HFF-Myc (cell line): ENCODE data around the gene RFLNA.

Experiments
- DNase-seq: peaks from one replicate; pipeline ENCODE4 v3.0.0-alpha.2; 2011; ENCODE audit warnings: low read depth; ENCODE audit errors: extremely low read depth
- H3K4me3 ChIP-seq: replicated peaks from 2 replicates; pipeline ENCODE4 v1.5.1; 2011; ENCODE audit warnings: low read depth, mild to moderate bottlenecking, control low read depth, low read length
- TF ChIP-seq, protein P1 (sequence below): IDR thresholded peaks from 2 replicates; pipeline ENCODE4 v1.5.1; 2012; ENCODE audit warnings: mild to moderate bottlenecking, low read depth, low read length, control low read depth; ENCODE audit errors: missing control alignments

Gene RFLNA

DNA sequence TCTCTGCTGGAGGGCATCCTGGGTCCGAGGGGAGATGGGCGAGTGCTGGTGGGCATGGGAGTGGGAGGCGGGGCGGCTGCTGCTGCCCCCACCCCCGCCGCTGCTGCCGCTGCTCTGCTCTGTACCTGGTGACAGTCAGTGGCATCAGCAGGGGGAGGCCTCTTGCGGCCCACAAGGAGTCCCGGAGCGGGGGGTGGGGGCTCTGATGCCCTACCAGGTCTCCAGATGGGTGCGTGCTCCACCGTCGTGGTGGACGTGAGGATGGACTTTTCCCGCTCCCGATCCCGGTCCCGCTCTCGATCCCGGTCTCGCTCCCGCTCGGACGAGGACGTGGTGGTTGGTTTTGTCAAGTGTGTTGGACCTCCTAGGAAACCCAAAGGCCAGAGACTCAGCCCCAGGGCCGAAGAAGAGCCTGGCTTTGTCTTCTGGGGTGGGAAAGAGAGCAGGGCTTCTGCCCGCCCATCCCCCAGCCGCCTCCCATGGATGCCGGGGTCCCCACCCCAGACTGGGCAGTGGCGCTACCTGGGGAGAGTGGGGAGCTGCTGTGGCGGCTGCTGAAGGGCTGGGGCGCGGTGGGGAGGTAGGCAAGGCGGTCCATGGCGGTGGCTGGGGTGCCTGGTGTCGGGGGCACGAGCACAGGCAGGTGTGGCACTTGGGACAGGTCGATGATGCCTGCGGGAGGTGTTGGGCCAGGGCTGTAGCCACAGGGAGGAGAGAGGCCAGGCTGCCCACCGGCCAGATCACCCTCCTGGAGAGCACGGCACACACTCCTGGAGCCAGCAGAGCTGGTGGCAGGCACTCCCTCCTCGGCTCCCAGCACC, 45.4 kb downstream of the RFLNA start:
- TF ChIP-seq, protein P1, sequence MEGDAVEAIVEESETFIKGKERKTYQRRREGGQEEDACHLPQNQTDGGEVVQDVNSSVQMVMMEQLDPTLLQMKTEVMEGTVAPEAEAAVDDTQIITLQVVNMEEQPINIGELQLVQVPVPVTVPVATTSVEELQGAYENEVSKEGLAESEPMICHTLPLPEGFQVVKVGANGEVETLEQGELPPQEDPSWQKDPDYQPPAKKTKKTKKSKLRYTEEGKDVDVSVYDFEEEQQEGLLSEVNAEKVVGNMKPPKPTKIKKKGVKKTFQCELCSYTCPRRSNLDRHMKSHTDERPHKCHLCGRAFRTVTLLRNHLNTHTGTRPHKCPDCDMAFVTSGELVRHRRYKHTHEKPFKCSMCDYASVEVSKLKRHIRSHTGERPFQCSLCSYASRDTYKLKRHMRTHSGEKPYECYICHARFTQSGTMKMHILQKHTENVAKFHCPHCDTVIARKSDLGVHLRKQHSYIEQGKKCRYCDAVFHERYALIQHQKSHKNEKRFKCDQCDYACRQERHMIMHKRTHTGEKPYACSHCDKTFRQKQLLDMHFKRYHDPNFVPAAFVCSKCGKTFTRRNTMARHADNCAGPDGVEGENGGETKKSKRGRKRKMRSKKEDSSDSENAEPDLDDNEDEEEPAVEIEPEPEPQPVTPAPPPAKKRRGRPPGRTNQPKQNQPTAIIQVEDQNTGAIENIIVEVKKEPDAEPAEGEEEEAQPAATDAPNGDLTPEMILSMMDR, result no peak

DNA sequence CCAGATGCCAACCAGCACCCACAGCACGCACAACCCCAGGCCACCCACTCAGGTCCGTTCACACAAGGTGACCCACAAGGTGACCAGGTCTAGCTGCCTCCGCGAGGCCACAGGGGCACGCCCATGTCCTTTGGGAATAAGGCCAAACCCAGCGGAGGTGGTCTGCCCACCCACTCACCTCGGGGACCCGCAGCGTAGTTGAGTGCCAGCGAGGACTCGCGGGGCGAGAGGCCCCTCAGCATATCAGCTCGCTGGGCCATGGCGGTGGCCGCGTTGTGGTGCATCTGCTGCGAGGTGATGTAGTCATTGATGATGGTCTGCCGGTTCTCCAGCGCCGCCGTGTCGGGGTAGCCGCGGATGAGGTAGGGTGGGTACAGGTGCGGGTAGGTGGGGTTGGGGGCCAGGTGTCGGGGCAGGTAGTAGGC, 46.8 kb downstream of the RFLNA start:
- TF ChIP-seq, protein P1, result no peak
- H3K4me3 ChIP-seq, result no peak overlapping the region
- DNase-seq, result no peak

More for the DNA sequence above, 45.4 kb downstream of the RFLNA start:
- H3K4me3 ChIP-seq, result no peak overlapping the region
- no peak for DNase-seq

DNA sequence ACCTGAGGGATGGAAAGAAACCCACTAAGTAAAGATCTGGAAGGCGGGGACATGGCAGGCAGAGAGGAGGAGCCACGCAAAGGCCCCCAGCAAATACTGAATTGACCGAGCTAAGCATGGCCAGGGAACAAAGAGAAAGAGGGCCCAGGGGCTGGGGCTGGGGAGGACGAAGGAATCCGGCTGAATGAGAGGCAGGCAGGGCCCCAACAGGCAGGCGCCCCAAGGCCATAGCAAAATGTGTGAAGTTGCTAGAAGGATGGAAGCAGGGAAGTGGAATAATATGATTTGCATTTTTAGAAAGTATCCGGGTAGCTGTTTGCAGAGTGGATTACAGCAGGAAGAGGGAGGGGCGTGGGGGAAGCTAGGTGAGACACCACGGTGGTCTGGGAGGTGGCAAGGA, 49.1 kb downstream of the RFLNA start:
- no peak overlapping the region for H3K4me3 ChIP-seq
- TF ChIP-seq, protein P1, result no peak
- no peak for DNase-seq

DNA sequence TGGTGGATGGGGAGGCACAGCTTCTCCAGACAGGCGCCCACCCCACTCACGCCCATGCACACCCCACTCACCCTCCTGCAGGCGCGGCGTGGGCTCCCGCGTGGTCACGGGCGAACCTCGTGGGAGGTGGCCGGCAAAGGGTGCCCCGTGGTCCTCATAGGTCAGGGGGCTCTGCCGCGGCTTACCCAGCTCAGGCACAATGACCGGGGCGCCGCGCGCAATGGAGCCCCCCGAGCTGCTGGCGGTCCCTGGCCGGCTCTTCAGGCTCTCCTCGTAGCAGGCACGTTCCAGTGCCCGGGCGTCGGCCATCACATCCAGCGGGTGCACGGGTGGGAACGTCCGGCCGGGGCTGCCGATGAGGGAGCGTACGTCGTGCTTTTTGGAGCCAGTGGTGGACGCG, 49.6 kb downstream of the RFLNA start:
- TF ChIP-seq, protein P1, result no peak
- H3K4me3 ChIP-seq, result no peak overlapping the region
- no peak for DNase-seq

DNA sequence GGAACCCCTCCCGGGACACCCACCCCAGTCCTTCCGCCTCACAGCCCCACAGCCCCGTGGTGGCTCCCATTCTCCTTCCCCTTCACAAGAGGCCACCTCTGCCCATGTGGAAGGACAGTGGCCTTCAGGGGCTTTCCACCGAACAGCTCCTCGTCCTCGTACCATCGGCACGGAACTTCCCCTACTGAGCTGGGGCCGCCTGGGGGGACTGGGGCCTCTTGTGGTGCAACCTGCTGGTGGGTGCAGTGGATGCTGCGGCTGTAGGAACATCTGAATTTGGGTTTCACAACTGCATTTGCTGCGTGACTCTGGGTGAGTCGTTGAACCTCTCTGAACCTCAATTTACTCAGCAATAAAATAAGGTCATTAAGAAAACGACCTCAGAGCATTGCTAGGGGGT, 50.9 kb downstream of the RFLNA start:
- TF ChIP-seq, protein P1, result no peak
- DNase-seq, result no peak

DNA sequence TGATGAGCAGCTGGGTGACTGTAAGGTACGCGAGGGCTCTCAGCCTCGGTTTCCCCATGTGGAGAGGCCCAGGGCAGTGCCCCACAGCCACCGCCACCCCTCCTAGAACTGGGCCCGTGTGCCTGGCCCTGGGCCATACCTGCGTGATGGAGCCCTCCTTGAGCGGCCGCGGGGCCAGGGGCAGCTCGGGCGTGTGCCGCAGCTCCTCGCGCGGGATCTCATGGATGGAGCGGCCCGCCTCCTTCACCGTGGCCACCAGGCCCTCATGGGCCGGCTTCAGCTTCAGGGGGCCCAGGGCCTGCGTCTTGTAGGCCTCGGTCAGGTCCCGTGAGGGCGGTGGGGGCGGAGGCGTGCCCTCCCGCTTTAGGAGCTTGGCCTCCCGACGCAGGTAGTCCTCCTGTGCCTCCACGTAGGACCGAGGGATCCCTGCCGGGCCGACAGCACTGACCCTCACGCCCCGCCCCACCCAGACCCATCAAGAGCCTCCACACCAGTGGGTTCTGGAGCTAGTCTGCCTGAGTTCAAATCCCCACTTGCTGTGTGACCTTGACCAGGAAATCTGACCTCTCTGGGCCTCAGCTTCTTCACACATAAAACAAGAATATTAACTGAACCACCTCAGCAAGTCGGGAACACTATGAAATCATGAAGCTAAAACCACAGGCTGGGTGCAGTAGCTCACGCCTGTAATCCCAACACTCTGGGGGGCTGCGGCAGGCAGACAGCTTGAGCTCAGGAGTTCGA, 51.7 kb downstream of the RFLNA start:
- H3K4me3 ChIP-seq, result no peak overlapping the region
- no peak for DNase-seq
- TF ChIP-seq, protein P1, result no peak

More for the DNA sequence above, 50.9 kb downstream of the RFLNA start:
- no peak overlapping the region for H3K4me3 ChIP-seq
